Left ventricle myocardium superior (tissue), 1 donor: ENCODE measurements around the gene MAP3K15. TPM values are rescaled to one million over a fixed set of nuclear protein-coding genes. Genes with fewer than 3 reads are reported as not detected.
"Not testable (repeated sequence)": the region's sequence is repeated elsewhere in the genome, so short reads cannot be mapped to it uniquely, and the experiment has no call there.

ENCODE experiments used
- ATAC-seq: fragments of 200-7000 bp; cut with Tn5 transposase; one replicate; pipeline ENCODE4 v1.9.1; 2020; ENCODE audit warnings: mild to moderate bottlenecking, moderate library complexity
- DNase-seq: peaks from one replicate; pipeline ENCODE4 v3.0.0-alpha.2; 2020
- intact Hi-C: fragments of 100-400 bp; cut with micrococcal nuclease; formaldehyde crosslinking; loops from one replicate; pipeline ENCODE4 v1.11.0; 2022
- total RNA-seq: library from RNA; stranded (reverse); fragmentation: NEBNext Ultra II Directional; extraction: Animal tissue kit (Norgen Biotek cat#: 25700); gene quantifications from one replicate; pipeline ENCODE4 v1.2.1, GENCODE V29; 2021
- donor health status: DM: no; HTN: yes; CAD: no; lungs with severe emphysema.

MAP3K15 gene
- total RNA-seq, 1 donor from 2014 or later, result not detected

GRCh38 chrX:19443869-19444526, 71.3 kb downstream of the MAP3K15 start:
- ATAC-seq, result no peak

GRCh38 chrX:19440713-19441112, 74.6 kb downstream of the MAP3K15 start:
- no peak for DNase-seq
- intact Hi-C loops, result no loop called here
- no peak for ATAC-seq

More at GRCh38 chrX:19443869-19444526, 71.3 kb downstream of the MAP3K15 start:
- no peak for DNase-seq
- intact Hi-C loops, result no loop called here

GRCh38 chrX:19422661-19423060, 92.6 kb downstream of the MAP3K15 start:
- ATAC-seq, DNase-seq, intact Hi-C loops: not testable (repeated sequence)

DNA sequence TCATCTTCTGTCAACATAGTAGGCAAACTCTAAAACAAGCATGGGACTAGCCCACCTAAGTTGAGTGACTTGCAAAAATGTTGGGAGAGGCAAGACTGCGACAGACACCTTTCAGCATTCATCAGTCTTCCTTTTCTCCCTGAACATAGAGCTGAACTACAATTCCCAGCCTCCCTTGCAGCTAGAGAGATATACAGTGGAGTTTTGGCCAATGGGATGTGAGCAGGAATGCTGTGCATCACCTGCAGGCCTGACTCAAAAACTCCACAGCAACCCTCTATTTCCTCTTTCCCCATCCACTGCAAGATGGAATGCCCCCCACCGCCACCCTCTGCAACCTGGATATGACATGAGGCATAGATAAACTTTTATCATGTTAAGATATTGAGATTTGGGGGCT, 105.0 kb downstream of the MAP3K15 start:
- intact Hi-C loops, result no loop called here
- ATAC-seq (no peak), DNase-seq (no peak)

DNA sequence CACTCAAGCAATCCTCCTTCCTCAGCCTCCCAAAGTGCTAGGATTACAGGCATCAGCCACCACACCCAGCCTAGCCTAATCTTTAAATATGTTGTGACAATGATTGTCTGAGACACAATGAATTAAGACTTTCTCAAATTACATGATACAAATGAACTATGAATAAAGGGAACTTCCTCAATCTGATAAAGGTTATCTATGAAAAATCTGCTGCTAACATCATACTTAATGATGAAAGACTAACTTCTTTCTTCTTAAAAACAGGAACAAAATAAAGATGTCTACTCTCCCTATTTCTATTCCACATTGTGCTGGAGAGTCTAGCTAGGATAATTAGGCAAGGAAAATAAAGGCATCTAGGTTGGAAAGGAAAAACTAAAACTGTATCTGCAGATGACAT, 111.6 kb downstream of the MAP3K15 start:
- ATAC-seq, result no peak
- intact Hi-C loops, result no loop called here
- DNase-seq, result no peak

- intact Hi-C loops, result no loop called here
- DNase-seq (no peak), ATAC-seq (no peak)
Measured at GRCh38 chrX:19392703-19393102, 122.6 kb downstream of the MAP3K15 start.

- intact Hi-C loops, result no loop called here
- ATAC-seq (no peak), DNase-seq (no peak)
Measured at GRCh38 chrX:19392078-19392477, 123.2 kb downstream of the MAP3K15 start.

DNA sequence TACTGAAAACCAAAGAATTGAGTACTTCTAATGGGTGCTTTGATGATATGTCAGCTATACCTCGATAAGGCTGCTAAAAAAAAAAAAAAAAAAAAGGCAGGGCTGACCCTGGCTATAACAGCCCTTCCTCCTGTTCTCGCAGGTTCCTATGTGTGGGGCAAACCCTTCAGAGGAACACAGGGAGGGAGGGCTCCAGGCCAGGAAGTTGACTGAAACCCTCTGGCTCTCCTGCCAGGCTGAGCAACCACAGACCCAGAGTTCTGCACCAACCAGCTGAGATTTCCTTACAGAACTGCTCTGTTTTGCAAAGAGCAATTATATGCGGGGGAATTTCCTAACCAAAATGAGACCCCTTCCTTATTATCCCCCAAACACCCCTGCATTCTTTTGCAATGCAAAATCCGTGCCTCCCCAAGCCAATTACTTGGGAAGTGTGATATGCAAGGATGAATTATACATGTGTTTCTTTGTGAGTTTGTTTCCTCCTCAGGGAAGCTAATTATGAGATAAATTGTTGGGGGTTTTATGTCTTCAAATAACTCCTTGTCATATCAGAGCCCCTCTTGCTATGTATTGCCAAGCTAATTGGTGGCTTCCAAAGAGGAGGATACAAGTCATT, 126.0 kb downstream of the MAP3K15 start:
- intact Hi-C loops, result loop anchor here (10.0 kb wide), 1 partner anchor 495 kb away; the partner anchor contains the start of gene SH3KBP1
- DNase-seq (no peak), ATAC-seq (no peak)

- ATAC-seq (no peak), DNase-seq (no peak)
- intact Hi-C loops, result loop anchor here (10.0 kb wide), 1 partner anchor 496 kb away; the partner anchor contains the start of gene SH3KBP1
Measured at GRCh38 chrX:19388741-19389140, 126.6 kb downstream of the MAP3K15 start.

GRCh38 chrX:19388064-19388679, 127.1 kb downstream of the MAP3K15 start:
- DNase-seq (no peak), ATAC-seq (no peak)
- intact Hi-C loops, result loop anchor here (10.0 kb wide), 1 partner anchor 497 kb away; the partner anchor contains the start of gene SH3KBP1

GRCh38 chrX:19386679-19387078, 128.6 kb downstream of the MAP3K15 start:
- ATAC-seq (no peak), DNase-seq (no peak)
- intact Hi-C loops, result loop anchor here (10.0 kb wide), 1 partner anchor 498 kb away; the partner anchor contains the start of gene SH3KBP1

GRCh38 chrX:19382555-19383145, 132.7 kb downstream of the MAP3K15 start:
- peak; percentile 57 for DNase-seq
- intact Hi-C loops, result loop anchor here (10.0 kb wide), 1 partner anchor 502 kb away; the partner anchor contains the start of gene SH3KBP1
- peak; percentile 64 for ATAC-seq

GRCh38 chrX:19381326-19381725, 134.0 kb downstream of the MAP3K15 start:
- DNase-seq (no peak), ATAC-seq (no peak)
- intact Hi-C loops, result loop anchor here (10.0 kb wide), 1 partner anchor 503 kb away; the partner anchor contains the start of gene SH3KBP1

GRCh38 chrX:19377799-19378198, 137.5 kb downstream of the MAP3K15 start:
- DNase-seq, result no peak
- intact Hi-C loops, result no loop called here
- ATAC-seq, result no peak

DNA sequence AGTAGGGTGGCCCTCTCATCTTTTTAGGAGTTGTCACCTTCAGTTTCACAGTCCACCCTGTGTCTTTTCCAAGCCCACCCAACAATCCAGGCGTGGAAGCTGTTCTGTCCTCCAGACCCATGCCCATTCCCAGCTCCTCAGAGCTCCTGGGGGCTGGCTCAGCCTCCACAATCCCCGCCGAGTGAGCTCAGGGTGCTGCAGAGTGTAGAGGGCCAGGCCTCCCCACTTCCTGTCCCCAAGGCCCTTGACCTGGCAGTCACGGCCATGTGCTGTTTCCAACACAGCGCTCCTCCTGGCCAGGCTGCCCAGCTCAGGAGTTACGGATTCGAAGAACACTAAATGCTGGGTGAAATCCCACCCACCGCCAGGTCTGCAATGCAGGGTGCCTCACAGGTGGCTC, 139.8 kb downstream of the MAP3K15 start:
- DNase-seq (no peak), ATAC-seq (no peak)
- intact Hi-C loops, result no loop called here

GRCh38 chrX:19373351-19373891, 141.9 kb downstream of the MAP3K15 start:
- DNase-seq, result no peak
- intact Hi-C loops, result no loop called here

GRCh38 chrX:19372547-19373331, 142.6 kb downstream of the MAP3K15 start:
- intact Hi-C loops, result no loop called here

More at GRCh38 chrX:19373351-19373891, 141.9 kb downstream of the MAP3K15 start:
- ATAC-seq, result no peak

DNA sequence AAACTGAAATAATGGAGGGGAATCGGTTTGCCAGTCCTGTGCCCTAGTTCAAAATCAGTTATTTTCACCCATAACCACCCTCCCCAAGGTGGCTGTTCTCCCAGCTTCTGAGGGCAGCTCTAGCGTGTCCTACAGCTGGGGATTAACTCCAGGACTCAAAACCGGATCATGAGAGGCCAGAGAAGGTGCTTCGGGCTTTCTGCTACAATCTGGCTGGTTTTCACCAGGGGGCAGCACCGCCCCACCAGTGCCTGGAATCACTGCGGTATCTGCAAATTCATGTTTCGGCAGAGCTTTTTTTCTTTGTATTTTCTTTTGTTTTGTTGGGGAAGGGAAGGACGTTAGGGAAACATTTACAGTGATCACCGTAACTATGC, 143.2 kb downstream of the MAP3K15 start:
- ATAC-seq (peak; percentile 88), DNase-seq (peak; percentile 69)
- intact Hi-C loops, result no loop called here

More at GRCh38 chrX:19372547-19373331, 142.6 kb downstream of the MAP3K15 start:
- DNase-seq, result peak; percentile 32
- ATAC-seq, result peak; percentile 73

- intact Hi-C loops, result no loop called here
- DNase-seq (no peak), ATAC-seq (no peak)
Measured at GRCh38 chrX:19370061-19370460, 145.2 kb downstream of the MAP3K15 start.
